Measurements from ENCODE around the gene SLC16A13.

Gene SLC16A13

GRCh38 chr17:7014261-7014994, 21.4 kb upstream of the SLC16A13 start:
- peak; percentile 80 for TF ChIP-seq CTCF (IDR thresholded peaks at IDR 0.05; ENCODE audit: borderline replicate concordance, insufficient read depth, low read depth, low read length)
- peak overlapping the region; percentile 78 for H3K4me3 ChIP-seq (ENCODE audit: low read depth, low read length)

GRCh38 chr17:7014995-7015958, 20.5 kb upstream of the SLC16A13 start:
- peak overlapping the region; percentile 78 for H3K4me3 ChIP-seq (ENCODE audit: low read depth, low read length)
- TF ChIP-seq CTCF (IDR thresholded peaks at IDR 0.05; ENCODE audit: borderline replicate concordance, insufficient read depth, low read depth, low read length): no peak

- no peak for TF ChIP-seq CTCF (IDR thresholded peaks at IDR 0.05; ENCODE audit: borderline replicate concordance, insufficient read depth, low read depth, low read length)
- H3K4me3 ChIP-seq (ENCODE audit: low read depth, low read length): no peak overlapping the region
These were observed 19.4 kb upstream of the SLC16A13 start for GRCh38 chr17:7016418-7016817.

DNA sequence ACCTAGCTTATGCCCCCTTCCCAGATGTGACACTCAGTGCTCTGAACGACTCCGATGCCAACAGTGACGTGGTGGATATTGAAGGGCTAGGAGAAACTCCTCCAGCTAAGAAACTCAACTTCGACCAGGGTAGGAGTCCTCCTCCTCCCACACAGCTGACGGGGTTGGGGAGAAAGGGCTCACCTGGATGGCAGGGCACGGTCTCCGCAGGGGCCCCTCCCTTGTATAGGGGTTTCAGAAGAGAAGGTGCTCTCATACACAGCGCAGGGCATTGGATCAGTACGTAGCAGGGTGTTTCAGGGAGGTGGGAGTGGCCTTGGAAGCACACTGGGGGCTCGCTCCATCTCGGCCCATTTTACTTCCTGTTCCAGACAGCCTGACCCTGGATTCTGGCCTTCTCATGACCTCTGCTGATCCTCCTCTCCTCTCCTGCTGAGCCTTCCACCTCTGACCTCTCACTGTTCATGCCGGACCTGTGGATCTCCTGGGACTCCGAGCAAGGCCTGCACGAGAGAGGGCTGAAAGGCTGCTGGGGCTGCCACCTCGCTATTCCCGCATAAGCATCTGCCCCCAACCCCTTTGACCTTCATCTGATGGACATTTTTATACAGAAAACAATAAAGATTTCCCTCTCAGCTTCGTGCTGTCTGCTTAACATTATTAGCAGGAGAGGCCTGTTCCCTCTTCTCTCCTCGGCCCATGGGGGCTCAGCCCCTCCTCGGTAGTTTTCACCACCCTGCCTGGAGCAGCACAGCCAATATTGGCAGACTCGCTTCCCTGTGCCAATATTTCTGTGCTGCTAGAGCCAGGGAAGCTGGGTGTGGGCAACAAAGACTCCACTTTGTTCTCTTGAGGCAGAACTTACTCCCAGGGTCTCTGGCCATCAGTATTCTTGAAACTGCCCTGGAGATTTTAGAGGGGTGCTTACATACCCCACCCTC, 18.7 kb upstream of the SLC16A13 start:
- H3K4me3 ChIP-seq (ENCODE audit: low read depth, low read length): no peak overlapping the region
- TF ChIP-seq CTCF (IDR thresholded peaks at IDR 0.05; ENCODE audit: borderline replicate concordance, insufficient read depth, low read depth, low read length): no peak

- TF ChIP-seq CTCF (IDR thresholded peaks at IDR 0.05; ENCODE audit: borderline replicate concordance, insufficient read depth, low read depth, low read length): no peak
- no peak overlapping the region for H3K4me3 ChIP-seq (ENCODE audit: low read depth, low read length)
These were observed 18.0 kb upstream of the SLC16A13 start for GRCh38 chr17:7017827-7018200.

GRCh38 chr17:7018331-7018964, 17.4 kb upstream of the SLC16A13 start:
- no peak overlapping the region for H3K4me3 ChIP-seq (ENCODE audit: low read depth, low read length)

More at GRCh38 chr17:7018331-7018964, 17.4 kb upstream of the SLC16A13 start:
- TF ChIP-seq CTCF (IDR thresholded peaks at IDR 0.05; ENCODE audit: borderline replicate concordance, insufficient read depth, low read depth, low read length): no peak
